ENCODE data around the gene HPS4.
"Not testable (repeated sequence)": the region's sequence is repeated elsewhere in the genome, so short reads cannot be mapped to it uniquely, and the experiment has no call there.

HPS4 gene

DNA sequence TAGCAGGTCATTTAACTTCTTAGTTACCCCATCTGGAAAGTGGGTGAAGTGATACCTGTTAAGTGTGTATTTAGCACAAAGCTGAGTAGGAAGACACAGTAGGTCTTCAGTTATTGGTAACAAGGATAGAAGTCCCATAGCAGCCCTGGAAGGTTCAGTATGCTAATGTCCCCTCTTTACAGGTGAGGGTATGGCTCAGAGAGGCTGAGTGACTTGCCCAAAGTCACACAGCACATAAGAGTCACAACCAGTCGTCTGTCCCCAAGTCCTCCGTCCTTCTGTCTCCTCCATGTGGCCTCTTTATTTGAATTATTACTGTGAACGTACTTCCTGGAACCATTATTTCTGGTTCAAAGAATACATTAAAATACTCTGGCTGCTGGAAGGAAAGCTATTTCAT lies 44.0 kb downstream of the HPS4 start:
- no peak for ATAC-seq

DNA sequence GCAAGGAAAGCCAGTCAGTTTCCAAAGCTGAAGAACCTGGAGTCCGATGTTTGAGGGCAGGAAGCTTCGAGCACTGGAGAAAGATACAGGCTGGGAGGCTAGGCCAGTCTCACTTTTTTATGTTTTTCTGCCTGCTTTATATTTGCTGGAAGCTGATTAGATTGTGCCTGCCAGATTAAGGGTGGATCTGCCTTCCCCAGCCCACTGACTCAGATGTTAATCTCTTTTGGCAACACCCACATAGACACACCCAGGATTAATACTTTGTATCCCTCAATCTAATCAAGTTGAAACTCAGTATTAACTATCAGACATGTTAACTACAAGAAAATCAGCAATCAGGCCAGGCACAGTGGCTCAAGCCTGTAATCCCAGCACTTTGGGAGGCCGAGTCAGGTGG lies 44.8 kb downstream of the HPS4 start:
- not testable (repeated sequence) for ATAC-seq

DNA sequence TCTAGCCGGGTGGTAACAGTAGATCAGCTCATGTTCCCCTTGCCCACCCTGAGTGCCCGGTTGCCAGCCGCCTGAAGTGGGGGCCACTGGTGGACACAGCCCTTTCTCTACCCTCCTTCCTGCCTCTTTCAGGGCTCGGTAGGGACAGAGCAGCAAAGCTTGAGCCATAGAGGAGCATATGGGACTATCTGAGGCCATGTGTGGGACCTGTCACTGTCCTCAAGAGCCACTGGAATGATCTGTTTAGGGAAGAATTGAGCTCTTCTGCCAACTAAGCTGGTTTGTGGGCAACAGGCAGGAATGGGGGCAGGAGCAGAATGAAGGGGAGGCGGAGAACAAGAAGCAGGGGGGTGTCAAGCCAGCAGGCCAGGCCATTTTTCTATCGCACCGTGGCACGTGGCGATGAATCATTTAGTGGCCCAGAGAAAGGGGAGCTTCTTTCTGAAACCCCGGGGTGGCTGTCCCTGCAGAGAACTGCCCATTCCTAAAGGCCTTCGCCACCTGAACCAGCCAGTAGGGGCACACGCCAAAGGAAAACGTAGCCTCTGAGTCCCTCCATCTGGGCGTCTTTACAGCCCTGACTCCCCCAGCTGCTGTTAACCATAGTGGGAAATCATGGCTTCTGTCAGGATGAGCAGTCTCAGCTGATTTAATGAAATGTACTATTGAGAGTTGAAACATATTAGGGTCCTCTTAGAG lies 45.7 kb downstream of the HPS4 start:
- ATAC-seq = no peak

DNA sequence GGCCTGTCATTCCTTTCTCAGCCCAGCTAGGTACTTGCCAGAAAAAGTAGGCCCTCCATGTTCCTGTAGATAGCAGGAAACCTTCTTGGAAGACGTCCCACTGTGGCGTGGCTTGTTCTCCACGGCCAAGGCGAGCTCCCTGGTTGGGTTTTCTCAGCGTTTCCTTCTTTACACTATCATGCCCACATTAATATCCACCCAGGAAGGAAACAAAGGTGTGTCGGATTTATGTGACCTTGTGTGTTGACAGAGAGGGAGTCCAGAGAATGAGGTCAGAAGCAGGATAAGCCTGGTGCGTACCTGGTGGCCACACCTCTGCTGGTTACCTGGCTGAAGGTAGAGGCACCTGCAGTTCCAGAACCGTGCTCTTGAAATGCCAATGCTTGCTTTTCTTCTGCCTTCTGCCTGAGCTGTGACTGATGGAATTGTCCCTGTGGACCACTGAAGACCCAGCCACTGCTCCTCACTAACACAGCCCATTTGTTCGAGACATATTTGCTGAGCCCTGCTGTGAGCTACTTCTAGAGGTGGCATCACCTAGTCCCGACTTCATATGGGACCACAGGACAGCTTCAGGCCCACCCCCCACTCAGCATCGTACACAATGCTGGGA lies 46.6 kb downstream of the HPS4 start:
- no peak for ATAC-seq

DNA sequence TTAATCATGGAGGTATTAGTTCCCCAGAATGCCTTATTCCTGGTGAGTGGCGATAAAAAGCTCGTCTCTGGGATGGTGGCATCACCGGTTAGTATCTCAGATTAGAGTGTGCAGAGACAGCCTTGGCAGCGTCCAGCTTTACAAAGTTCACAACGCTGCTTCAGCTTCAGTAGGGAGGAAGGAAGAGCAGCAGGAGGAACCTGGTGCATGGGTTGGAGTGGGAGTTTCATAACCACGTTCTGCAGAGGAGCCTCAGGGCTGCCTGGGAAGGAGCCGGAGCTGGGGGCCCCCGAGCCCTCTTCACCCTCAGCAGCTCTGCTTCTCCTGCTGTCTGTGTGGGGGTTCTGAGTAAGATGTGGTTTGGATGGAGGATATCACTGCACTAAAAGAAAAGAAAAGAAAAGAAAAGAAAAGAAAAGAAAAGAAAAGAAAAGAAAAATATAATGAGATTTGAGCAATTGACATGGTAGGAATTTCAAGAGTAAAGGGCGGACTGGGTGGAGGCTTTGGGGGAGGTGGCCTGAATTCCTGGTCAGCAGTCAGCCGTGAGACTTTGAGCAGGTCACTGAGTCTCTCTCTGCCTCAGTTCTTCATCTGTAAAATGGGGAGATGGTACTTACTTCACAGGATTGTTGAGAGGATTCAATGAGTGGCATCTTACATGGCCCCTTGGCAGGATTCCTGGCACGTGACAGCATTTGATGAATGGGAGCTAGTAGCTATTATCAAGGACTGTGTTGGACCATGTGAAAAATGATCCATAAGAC lies 48.1 kb downstream of the HPS4 start:
- no peak for ATAC-seq

DNA sequence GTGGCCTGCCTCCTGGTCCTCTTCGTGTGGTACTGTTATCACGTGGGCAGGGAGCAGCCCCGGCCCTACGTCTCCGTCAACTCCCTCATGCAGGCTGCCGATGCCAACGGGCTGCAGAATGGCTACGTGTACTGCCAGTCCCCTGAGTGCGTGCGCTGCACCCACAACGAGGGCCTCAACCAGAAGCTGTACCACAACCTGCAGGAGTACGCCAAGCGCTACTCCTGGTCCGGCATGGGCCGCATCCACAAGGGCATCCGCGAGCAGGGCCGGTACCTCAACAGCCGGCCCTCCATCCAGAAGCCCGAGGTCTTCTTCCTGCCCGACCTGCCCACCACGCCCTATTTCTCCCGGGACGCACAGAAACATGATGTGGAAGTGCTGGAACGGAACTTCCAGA lies 49.8 kb downstream of the HPS4 start:
- ATAC-seq = no peak

DNA sequence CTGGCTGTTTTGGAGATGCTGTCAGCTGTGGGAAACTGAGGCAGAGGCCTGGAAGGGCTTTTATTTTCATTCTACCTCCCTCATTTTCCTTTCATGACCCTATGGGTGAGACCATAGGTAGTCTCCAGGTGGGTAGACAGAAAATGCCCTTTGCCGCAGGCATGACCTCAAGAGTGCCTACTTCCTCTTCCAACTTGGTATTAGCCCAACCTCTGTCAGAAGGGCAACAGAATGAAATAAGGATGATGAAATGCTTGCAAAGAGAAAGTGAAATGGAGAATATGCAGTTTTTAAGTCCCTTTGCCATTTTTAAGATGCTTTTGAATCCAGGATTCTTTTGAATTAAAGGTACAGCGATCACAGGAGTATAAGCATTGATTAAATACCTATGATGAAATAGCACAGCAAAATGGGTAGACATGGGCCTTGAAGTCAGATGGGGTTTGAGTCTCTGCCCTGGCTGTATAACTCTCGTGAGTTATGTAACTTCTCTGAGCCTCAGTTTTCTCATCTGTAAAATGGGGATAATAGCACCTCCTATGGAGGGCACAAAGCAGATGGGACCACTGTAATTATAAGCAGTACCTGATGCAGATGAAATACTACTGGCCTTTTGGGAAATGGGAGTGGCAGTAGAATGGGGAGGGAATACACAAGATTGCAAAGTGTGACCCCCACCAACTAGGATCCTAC lies 50.8 kb downstream of the HPS4 start:
- no peak for ATAC-seq

DNA sequence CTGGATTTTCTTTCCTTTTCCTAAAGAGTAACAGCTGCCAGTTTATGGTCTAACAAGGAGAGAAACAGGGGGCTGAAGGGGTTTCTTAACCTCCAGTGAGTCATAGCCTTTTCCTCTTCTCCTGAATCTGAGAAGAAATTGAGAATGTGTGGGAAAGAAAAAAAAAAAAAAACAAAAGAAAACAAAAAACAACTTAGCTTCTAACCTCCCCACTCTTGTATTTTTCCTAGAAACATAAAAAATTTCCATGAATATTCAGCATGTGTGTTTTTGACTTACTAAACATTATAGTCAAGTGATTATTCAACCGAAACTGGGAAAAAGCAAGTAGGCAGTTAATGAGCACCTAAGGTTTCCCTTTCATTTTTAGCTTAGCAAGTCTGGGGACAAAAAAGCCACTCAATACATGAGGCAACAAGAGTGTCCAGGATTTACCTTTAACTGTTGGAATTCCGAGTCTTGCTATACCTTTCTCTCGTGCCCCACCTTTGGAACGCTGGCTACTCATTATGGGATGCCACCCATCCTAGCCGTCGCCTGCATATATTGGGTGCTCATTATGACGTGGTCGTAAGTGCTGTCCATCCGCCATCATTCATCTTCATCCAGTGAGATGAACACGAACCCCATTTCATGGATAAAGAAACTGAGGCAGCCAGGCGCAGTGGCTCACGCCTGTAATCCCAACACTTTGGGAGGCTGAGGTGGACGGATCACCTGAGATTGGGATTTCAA lies 52.2 kb downstream of the HPS4 start:
- ATAC-seq = peak; percentile 3 to 6

DNA sequence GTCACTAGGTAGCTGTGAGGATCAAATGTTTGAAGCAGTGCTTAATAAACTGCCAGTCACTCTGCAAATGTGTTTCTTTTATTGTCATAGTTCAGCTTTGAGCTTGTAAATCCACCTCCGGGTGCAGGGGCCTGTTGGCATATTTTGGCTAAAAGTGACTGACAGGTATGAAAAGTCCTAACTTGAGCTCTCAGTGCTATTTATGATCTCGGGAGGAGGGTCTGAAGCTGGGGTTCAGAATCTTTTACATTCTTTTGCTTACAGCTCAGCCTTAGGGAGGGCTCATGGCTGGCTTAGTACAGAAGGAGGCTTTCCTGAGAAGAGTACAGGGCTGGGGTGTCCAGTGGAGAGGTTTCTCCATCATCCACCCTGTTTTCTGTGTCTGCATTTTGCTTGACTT lies 53.0 kb downstream of the HPS4 start:
- no peak for ATAC-seq

DNA sequence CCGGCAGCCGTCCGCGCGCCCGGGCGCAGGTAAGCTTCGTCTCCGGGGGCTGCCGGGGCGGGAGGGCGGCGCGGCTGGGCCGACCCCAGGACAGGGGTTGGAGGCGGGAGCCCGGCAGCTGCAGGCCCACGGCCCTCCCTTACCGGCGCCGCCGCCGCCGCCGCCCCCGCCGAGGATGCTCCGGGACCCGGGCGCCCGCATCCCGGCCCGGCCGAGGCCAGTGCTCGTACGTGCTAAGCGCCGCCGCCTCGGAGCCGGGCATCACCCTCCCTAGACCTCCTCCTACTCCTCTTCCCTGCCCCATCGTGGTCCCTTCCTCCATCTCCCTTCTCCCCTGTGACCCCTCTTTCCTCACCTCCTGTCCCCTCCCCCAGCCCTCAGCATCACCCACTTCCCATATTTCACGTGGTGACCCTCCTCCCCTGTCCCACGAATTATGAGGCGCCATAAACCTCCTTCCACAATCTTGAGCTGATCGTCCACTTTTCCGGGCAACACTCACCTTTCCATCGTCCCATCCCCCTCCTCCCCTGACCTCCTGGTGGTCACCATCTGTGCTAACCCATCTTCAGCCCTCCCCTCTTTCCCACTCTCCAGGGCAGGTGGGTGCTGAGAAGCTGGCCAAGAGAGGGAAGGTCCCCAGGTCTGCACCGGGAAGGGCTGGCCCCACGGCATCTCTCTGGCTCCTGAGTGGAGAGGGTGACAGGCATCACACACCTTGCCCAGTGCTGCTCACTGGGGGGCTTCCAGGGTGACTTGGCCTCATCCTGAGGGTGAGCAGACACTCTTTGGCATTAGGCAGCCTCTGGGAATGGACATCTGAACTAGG lies 53.9 kb downstream of the HPS4 start:
- ATAC-seq = no peak

DNA sequence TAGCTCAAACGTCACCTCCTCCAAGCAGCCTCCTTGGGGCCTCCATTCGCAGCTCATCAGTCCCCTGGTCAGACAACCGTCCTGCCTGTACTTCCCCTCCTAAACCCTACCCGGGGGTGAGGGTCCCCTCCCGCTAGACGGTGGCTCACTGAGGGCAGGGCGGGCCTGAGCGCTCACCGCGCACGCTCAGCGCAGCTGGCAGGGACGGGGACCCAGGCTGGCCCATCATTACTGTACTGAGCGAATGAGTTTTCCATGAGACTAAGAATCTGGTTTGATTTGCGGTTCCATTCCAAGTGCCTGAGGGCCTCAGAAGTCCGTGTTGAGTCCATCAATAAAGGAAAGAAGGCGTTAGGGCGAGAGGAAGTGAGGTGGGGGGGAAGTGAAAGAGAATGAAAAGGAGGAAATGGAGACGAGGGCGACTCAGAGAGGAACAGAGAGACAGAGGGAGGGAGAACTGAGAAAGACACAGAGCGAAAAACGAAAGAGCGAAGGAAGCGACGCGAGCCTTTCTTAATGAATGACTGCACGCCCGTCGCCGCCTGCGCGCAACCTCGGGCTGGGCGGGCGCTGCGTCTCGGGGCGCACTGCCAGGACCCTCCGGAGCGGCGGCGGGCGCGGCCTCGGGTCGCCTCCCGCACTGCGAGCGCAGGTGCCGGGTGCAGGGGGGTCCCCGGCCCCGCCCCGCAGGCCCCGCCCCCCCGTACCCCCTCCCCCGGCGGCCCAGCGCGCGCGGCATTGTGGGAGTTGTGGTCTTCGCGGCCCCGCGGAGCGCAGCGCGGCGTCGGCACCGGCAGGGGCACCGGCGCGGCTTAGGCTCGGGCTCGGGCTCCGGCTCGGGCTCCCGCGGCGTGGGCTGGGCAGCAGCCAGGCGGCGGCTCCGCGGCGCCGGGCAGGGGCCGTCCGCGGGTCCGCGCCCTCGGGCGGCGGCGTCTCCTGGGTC lies 54.8 kb downstream of the HPS4 start, which contains the start of gene ASPHD2:
Gene ASPHD2 (plus strand): TSS at position 746 of the 943 bp plus-strand sequence. CDS start 4,356 bp downstream, outside the sequence.
- ATAC-seq = peak; percentile 81 to 88

DNA sequence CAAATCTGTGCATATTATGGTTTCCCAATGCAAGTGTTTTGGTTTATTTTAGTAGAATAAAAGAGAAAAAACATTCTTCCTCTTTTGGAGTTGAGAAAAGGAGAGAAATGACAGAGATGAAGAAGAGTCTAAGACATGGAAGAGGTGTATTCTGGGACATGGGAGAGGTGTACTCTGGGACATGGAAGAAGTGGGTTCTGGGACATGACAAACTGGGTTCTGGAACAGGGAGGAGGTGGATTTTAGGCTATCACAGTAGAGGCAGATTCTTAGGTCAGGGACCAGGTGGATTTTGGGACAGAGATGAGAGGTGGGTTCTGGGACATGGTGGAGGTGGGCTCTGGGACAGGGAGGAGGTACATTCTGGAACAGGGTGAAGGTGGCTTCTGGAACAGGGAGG lies 56.7 kb downstream of the HPS4 start:
- no peak for ATAC-seq

DNA sequence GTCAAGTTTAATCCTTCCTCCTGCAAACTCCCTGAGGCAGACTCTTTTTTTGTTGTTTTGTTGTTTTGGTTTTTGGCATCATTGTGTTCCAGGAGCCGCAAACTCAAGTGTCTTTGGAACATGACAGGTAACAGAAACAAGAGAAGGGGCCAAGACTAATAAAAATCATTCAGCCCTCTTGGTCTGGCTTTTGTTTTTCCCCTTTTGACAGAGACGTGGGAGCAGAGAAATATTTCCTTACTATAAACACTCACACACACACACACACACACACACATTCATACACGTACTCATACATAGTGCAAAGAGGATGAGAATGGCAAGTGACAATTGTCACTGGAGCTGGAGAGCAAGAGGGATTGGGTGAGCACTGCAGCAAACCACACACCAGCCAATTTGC lies 65.0 kb downstream of the HPS4 start:
- no peak for ATAC-seq

DNA sequence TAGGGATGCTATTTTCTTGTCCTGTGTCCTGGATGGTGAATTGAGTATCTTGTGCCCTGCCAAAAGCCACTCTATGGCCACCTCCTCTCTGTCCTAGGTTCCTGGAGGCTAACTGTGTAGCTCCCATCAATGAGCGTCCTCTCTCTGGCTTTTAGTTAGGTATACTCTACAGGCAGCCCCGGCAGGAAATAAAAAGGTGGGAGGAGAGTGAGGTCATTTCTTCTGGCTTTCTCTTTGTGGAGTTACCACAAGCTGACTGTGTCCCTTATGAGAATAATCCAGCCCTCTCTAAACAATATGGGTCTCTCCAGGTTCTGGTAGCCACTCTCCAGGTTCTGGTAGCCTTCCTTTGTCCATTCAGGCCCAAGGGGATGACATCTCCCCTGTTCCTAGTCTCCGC lies 66.2 kb downstream of the HPS4 start:
- ATAC-seq = no peak

DNA sequence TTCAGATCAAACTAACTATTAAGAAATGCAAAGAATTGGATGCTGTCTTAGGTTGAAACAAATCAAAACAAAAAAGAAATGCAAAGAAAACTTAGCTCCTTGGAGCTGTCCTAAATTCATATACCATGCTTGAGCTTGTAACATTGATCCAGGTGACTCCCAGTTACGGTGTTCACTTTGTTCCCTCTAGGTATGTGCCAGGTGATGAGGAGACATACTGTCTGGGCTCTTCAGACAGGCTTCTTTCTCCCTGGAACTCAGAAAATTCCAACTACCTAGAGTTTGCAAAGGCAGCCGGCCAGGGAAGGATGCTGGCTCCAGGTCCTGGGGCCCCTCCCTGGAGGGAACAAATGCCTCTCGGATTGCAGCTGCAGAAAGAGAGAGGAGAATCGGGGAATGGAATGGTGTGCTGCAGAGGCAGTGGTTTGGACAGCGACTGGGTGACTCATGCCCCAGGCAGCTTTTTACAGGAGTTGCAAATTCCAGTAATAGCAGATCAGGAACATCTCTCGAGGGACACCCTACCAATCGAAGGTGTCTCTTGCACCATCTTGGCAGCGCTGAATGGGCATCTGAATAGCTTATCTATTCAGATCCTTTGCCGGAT lies 66.8 kb downstream of the HPS4 start:
- no peak for ATAC-seq

DNA sequence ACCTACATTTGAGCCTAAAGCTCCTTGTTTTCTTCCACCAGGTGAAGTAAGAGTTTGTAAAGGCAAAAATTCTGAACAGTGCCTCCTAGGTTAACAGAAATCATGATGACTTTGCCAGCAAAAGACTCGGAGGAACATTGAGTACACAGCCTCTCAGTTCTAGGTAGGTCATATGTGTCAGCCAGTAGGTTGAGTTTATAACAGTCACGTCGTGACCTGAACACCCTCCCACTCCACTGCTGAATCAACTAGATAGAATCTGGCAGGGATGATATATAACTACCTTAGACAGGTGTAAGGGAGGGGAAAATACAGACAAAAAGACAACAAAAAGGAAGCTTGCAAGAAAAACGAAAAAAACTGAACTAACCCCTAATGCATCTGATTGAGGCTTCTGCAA lies 67.3 kb downstream of the HPS4 start:
- ATAC-seq = no peak

DNA sequence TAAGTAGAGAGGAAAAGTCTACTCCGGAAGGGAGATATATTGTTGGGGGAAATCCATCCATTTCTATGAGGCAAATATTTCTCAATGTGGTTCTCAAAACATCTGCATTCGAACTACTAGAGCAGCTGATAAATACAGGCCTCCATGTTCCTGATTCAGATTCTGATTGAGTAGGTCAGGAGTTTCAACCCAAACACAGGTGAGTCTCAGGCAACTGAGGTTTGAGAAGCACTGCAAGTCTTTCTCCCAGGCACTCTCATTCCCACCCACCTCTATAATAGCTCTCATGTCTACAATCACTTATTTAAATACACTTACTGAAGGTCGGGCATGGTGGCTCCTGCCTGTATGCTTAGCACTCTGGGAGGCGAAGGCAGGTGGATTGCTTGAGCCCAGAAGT lies 69.2 kb downstream of the HPS4 start:
- ATAC-seq = no peak

DNA sequence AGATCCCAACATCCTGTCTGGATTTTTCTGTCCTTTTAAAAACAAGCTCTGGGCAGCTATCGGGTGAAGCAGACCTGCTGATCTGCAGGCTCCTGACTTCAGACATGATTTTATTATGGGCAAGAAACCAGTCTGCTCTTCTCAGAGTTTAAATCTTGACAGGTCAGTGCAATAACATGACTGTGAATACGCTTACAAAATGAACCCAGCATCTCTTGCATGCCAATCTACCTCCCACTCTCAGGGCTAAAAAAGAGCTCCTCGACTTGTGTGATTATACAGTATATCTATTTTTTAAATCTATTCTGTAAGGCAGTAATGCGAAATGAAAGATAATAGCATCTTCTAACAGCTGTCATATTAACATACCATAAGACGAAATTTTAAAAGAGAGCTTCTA lies 73.2 kb downstream of the HPS4 start:
- no peak for ATAC-seq

DNA sequence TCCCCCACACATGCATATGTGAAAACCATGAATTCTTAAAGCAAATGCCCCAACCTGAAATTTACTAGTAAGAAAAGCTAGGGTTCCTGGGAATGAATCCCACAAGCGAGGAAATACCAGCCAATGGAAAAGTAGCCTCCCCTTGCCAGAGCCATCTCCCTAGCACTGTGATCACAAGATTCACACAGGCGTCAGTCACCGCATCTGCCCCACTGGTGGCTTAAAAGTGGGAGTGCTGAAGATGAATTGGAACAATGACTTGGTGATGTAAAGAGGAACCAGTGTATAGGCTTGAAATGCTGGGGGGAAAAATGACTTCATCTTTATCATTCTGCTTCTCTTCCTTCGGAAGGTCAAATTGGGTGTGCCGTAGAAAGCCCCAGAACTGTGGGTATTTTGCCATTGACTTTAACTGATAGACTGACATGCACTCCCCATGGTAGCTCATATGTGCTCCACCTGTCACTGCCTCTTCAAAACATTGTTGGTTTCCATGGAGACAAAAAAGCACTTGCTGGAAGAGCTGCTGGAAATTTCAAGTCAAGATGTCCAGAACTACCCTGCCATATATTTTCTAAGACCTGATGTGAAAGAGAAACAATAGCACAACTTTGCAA lies 73.8 kb downstream of the HPS4 start:
- ATAC-seq = no peak
